HG03159 (cell line): ENCODE results near the gene EML4.
"Not testable (repeated sequence)": the region's sequence is repeated elsewhere in the genome, so short reads cannot be mapped to it uniquely, and the experiment has no call there.

Experiments used
- ATAC-seq: cut with Tn5 transposase; IDR thresholded peaks from one replicate; pipeline ENCODE4 v1.9.1; 2021; ENCODE audit warnings: mild to moderate bottlenecking, moderate library complexity; ENCODE audit not compliant: unreplicated experiment

The EML4 gene

DNA sequence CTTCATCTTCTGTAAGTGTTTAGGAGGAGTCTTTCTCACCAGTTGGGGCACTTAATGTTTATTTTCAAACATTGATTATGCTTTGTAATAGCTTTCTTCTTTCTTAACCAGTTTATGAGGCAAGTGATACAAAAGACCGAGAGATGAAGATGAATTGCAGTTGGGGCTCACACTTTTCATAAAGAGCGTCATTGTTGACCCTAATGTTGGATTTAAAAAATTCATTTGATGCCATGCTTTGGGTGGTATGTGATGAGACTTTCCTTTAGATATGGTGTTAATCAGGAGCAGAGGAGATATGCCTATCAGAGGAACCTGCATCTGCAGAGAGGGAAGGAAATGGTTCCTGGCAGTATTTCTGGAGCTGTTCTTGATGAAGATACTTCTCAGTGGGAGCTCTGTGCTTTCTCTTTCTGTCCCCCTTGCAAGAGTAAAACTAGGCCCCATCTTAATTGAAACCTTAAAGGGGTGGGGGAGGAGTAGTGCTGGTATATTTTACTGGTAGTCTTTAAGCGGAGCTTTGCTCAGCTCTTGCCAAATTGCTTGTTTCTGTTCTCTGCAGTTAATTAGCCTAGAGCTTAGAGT, 2.3 kb downstream of the EML4 start:
- peak; percentile 27 for ATAC-seq

GRCh38 chr2:42172020-42172419, 2.9 kb downstream of the EML4 start:
- no peak for ATAC-seq

DNA sequence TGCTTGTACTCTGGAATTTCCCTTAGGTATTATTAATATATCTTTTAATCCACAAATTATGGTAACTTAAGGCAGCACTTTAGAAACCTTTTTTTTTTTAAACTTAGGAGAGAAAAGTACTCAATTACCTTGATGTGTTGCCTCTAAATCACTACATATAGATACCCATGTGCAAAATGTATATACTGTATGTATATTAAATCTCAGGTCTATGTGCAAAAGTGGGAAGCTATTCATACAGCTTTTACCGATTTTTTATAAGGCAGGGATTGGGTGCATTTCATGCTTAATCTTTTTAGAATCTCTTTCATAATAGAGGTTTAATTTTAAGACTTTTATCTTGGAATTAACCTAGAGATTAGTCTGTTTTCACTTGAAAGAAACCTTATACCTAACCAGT, 3.4 kb downstream of the EML4 start:
- ATAC-seq, result no peak

DNA sequence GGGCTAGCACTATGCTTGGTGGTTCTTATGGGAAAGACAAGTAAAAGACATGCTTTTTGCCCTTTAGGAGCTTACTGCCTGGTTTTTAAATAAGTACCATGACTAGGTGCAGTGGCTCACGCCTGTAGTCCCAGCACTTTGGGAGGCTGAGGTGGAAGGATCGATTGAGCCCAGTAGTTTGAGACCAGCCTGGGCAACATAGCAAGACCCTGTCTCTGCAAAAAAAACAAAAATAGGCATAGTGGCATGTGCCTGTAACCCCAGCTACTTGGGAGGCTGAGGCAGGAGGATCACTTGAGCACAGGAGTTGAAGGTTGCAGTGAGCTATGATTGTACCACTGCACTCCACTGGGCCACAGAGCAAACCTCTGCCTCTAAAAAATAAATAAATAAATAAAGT, 4.3 kb downstream of the EML4 start:
- ATAC-seq, result not testable (repeated sequence)

GRCh38 chr2:42176992-42177738, 8.0 kb downstream of the EML4 start:
- ATAC-seq, result no peak

DNA sequence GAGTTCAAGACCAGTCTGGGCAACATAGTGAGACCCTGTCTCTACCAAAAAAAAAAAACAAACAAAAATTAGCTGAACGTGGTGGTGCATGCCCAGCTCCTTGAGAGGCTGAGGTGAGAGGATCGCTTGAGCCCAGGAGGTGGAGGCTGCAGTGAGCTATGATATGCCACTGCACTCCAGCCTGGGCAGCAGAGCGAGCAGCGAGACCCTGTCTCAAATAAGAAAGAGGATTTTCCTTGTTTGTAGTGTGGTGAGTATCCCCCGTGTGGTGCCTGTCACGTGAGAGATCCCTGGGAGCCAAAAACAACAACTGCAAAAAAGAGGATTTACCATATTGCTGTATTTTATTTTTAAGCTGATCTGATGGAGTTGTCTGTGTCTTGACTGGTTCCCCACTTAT, 9.2 kb downstream of the EML4 start:
- no peak for ATAC-seq

- no peak for ATAC-seq
These were observed 11.1 kb downstream of the EML4 start for GRCh38 chr2:42180300-42180699.

DNA sequence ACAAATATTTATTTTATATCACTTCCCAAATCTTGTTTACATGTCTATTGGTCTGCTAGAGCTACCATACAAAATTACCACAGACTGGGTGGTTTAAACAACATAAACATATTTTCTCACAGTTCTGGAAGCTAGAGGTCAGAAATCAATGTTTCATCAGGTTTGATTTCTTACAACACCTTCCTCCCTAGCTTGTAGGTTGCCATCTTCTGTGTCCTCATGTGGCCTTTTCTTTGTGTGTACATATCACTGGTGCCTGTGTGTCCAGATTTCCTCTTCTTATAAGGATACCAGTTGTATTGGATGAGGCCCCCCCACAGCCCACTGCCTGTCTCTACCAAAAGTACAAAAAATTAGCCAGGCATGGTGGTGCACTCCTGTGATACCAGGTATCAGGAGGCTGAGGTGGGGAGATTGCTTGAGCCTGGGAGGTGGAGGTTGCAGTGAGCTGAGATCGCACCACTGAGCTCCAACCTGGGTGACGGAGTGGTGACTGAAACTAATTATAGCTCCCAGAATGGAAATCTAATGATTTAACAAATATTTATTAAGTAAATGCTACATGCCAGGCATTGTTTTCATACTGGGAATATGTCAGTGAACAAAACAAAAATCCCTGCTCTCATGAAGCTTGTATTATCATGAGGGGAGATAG, 13.6 kb downstream of the EML4 start:
- ATAC-seq, result no peak

DNA sequence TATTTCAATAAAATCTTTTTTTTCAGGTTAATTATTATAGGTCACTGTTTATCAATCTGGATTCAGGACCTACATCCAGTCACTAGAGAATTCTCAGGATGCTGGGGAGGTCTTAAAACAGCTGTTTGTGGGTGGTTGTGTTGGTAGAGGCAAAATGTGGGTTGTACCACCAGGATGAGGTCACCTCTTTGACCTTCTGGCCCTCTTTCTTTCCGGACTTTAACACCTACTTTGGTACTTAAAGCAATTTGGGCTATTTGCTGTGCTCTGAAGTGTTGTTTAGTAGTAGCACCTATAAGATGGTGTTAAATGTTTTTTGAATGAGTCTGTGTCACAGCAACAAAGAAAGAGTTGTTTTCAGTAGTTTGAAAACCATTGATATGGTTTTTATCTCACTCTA, 14.6 kb downstream of the EML4 start:
- ATAC-seq, result no peak

DNA sequence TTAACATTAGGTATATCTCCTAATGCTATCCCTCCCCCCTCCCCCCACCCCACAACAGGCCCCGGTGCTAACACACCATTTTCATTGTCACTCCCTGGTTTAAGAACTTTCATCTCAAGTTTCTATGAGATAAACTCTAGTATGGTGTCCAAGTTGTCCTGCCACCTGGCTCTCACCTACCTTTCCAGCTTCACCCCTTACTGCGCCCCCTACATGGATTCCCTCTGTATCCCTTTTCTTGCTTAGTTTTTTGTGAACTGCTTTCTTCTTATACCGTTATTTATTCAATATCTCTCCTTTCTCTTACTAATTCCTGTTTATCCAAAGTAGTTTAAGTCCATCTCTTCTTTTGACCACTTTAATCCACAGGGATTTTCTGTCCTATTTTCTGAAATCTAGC, 15.2 kb downstream of the EML4 start:
- ATAC-seq, result no peak

DNA sequence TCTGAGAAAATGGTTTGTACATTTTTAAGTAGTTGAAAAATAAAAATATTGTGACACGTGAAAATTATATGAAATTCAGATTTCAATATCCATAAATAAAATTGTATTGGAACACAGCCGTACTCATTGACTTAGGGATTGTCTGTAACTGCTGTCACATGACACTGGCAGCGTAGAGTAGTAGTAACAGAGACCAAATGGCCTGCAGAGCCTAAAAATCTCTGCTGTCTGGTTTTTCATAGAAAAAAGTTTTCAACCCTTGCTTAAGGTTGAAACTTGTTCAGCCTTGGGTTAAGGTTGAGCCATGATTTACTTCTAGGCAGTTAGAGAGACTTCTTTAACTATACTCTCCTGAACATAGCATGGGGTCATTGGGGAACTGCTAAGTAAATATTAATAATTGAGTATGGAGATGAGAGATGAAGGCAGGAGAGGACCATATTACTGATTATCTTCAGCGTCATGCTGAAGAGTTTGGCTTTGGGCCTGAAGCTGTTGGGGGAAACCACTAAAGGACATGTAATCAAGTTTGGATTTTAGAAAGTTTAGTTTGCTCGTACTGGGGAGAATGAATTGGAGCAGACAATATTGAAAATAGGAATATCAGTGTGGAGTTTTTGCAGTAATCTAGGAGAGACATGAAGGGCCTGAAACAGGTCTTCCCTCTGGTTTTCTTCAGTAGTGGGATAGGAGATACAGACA, 16.2 kb downstream of the EML4 start:
- no peak for ATAC-seq

- ATAC-seq, result no peak
These were observed 17.2 kb downstream of the EML4 start for GRCh38 chr2:42186366-42186765.

- no peak for ATAC-seq
These were observed 17.9 kb downstream of the EML4 start for GRCh38 chr2:42186945-42187632.

GRCh38 chr2:42187886-42188285, 18.7 kb downstream of the EML4 start:
- no peak for ATAC-seq

GRCh38 chr2:42189235-42189566, 20.0 kb downstream of the EML4 start:
- no peak for ATAC-seq

- no peak for ATAC-seq
These were observed 21.0 kb downstream of the EML4 start for GRCh38 chr2:42190191-42190590.

DNA sequence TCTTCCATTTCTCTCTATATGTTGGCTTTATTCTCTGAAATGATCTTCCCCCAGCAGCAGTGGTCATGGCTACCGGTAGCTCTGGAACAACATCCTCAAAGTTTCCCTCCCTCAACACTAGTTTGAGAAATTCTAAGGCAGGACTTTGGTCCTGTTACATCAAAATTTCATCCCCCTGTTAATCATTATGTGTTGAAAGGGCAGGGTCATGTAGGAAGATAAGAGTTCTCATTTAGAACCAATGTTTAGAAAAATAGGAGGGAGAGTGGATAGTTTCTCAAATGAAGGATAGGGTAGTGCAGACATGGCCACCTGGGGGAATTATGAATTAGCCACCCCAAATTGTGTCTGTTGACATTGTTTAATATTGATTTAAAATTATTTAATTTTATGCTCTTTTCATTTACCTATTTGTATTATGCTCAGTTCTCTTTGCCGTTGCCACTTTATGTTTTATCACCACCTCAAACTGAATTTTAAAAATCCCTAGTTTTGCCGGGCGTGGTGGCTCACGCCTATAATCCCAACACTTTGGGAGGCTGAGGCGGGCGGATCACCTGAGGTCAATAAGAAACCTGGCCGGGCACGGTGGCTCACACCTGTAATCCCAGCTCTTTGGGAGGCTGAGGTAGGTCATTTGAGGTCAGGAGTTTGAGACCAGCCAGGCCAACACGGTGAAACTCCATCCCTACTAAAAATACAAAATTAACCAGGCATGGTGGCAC, 22.3 kb downstream of the EML4 start:
- ATAC-seq, result no peak

DNA sequence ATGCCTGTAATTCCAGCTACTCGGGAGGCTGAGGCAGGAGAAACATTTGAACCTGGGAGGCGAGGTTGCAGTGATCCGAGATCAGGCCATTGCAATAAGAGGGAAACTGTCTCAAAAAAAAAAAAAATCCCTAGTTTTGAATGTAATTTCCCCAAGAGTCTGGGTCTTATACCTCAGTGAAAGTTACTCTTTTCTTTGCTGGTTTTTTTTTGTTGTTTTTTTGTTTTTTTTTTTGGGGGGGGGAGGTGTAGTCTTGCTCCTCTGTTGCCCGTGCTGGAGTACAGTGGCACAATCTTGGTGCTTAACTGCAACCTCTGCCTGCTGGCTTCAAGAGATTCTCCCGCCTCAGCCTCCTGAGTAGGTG, 22.8 kb downstream of the EML4 start:
- no peak for ATAC-seq

DNA sequence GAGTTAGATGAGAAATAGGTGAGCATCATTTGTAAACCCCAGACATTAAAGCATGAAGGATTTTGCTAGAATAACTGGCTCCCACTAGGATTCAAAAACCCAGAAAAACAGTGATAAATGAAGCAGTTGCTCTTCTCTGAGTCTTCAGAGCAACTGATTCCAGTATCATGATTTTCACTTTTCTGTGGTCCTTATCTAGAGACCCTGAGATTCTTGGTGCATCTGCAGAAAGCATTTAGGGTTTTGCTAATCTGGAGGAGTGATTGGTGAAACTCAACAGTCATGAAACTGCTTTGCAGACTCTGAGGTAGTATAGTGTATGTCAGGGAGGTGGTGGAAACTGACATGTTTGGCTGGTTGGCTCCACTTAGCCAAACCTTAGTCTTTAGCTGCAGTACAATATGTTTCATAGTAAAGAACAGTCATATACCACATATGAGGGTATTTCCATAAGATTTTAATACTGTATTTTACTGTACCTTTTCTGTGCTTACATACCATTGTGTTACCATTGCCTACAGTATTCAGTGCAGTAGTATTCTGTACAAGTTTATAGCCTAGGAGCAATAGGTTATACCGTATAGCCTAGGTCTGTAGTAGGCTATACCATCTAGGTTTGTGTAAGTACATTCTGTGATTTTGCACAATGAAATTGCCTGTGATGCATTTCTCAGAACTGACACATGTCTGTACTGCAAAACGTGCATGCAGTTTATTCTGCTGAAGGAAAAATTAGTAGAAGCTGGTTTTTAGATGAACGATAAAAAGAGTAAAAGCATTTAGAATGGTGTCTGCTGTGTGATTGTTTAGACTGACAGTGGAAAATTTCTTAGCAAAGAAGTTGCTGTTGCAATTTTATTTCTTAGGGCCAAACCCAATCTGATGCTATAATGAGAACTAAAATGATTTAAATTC, 23.8 kb downstream of the EML4 start:
- ATAC-seq, result peak; percentile 67

GRCh38 chr2:42193722-42194187, 24.6 kb downstream of the EML4 start:
- no peak for ATAC-seq
